Ovary (tissue), 3 donors: Measurements from ENCODE around the gene ODC1.

Source experiments
- EP300 ChIP-seq: sonication (generic); formaldehyde crosslinking; IDR thresholded peaks from one replicate; pipeline ENCODE4 v1.6.1; 2017; ENCODE audit warnings: antibody characterized with exemption
- POLR2A ChIP-seq: fragments of 450-650 bp; IDR thresholded peaks from one replicate; pipeline ENCODE4 v1.6.1; 2017; ENCODE audit warnings: antibody characterized with exemption, mild to moderate bottlenecking, moderate library complexity
- TF ChIP-seq, protein P1 (sequence below), 3 donors: fragments of 450-650 bp in 2 of 3; fragments of 200-600 bp in 1 of 3; IDR thresholded peaks; one replicate each; pipeline versions ENCODE4 v1.5.1 to v1.8.0; 2016 to 2022; ENCODE audit warnings: antibody characterized with exemption in 3 of 3, mild to moderate bottlenecking in 1 of 3
- donor health status: DM: no; HTN: no; CAD: no.

DNA sequence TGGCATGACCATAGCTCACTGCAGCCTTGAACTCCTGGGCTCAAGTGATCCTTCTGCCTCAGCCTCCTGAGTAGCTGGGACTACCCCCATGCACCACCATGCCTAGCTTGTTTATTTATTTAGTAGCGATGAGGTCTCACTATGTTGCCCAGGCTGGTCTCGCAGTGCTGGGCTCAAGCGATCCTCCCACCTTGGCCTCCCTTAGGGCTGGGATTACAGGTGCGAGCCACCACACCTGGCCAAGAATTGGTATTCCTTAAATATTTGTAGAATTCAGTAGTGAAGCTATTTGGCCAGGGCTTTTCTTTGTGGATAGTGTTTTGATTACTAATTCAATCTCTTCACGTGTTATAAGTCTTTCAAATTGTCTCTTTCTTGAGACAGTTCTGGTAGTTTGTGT, 56.0 kb downstream of the ODC1 start:
- TF ChIP-seq POLR2A (no peak), EP300 (no peak)
- TF ChIP-seq, protein P1, sequence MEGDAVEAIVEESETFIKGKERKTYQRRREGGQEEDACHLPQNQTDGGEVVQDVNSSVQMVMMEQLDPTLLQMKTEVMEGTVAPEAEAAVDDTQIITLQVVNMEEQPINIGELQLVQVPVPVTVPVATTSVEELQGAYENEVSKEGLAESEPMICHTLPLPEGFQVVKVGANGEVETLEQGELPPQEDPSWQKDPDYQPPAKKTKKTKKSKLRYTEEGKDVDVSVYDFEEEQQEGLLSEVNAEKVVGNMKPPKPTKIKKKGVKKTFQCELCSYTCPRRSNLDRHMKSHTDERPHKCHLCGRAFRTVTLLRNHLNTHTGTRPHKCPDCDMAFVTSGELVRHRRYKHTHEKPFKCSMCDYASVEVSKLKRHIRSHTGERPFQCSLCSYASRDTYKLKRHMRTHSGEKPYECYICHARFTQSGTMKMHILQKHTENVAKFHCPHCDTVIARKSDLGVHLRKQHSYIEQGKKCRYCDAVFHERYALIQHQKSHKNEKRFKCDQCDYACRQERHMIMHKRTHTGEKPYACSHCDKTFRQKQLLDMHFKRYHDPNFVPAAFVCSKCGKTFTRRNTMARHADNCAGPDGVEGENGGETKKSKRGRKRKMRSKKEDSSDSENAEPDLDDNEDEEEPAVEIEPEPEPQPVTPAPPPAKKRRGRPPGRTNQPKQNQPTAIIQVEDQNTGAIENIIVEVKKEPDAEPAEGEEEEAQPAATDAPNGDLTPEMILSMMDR (IDR thresholded peaks at IDR 0.05), result no peak
